ENCODE measurements around the gene FCER1G. TPM values are rescaled to one million over a fixed set of nuclear protein-coding genes. Genes with fewer than 3 reads are reported as not detected.

FCER1G gene
- total and polyA plus RNA-seq, 7 donors: 14.4 to 243 (median 77.7) TPM

DNA sequence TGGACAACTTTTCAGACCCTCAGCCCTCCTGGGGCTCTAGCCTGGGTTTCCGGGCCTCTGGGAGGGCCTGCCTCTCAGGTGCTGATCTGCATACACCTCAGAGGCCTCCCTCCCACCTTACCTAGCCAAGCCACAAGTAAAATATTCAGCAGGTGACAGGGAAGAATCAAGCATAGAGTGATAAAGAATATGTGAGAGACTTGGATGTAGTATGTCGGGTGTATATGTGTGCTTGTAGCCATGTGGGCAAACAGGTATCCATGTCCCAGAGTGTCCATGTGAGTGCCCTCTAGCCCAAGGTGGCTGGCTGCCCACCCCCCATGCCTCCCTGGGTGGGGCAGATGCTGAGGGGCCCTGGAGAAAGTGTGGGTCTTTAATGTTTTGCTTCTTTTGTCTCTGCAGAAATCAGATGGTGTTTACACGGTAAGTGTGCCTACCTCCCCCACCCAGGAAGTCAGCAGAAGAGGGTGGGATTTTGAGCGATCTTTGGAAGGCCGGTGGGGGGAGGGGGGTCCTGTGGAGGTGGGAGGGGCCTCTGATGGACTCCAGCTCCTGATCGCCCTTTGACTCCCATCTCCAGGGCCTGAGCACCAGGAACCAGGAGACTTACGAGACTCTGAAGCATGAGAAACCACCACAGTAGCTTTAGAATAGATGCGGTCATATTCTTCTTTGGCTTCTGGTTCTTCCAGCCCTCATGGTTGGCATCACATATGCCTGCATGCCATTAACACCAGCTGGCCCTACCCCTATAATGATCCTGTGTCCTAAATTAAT, 3.4 kb downstream of the FCER1G start:
- Histone ChIP-seq H3K27me3 (no peaks in the 10 kb centered on the region), H3K36me3 (peaks cover 7 to 18% (median 13%) of the 10 kb centered on the region in 4 donors), H3K4me1 (no peaks in the 10 kb centered on the region), H3K27ac (peak overlapping the region in 1 of 4 donors; percentile 49), H3K9me3 (no peaks in the 10 kb centered on the region), H3K4me3 (no peak overlapping the region)
- intact Hi-C loops (cut with DNase I): no loop called here
- TF ChIP-seq POLR2A (IDR thresholded peaks at IDR 0.05): no peak
- TF ChIP-seq, protein P1, sequence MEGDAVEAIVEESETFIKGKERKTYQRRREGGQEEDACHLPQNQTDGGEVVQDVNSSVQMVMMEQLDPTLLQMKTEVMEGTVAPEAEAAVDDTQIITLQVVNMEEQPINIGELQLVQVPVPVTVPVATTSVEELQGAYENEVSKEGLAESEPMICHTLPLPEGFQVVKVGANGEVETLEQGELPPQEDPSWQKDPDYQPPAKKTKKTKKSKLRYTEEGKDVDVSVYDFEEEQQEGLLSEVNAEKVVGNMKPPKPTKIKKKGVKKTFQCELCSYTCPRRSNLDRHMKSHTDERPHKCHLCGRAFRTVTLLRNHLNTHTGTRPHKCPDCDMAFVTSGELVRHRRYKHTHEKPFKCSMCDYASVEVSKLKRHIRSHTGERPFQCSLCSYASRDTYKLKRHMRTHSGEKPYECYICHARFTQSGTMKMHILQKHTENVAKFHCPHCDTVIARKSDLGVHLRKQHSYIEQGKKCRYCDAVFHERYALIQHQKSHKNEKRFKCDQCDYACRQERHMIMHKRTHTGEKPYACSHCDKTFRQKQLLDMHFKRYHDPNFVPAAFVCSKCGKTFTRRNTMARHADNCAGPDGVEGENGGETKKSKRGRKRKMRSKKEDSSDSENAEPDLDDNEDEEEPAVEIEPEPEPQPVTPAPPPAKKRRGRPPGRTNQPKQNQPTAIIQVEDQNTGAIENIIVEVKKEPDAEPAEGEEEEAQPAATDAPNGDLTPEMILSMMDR (IDR thresholded peaks at IDR 0.05): no peak
- no peak for TF ChIP-seq POLR2AphosphoS5 (IDR thresholded peaks at IDR 0.05)
- no peak for TF ChIP-seq EP300 (IDR thresholded peaks at IDR 0.05)
- peak; percentile 39 for DNase-seq
- 68 to 71% methylated on average over 8 of the region's 8 CpGs for WGBS, 2 donors

DNA sequence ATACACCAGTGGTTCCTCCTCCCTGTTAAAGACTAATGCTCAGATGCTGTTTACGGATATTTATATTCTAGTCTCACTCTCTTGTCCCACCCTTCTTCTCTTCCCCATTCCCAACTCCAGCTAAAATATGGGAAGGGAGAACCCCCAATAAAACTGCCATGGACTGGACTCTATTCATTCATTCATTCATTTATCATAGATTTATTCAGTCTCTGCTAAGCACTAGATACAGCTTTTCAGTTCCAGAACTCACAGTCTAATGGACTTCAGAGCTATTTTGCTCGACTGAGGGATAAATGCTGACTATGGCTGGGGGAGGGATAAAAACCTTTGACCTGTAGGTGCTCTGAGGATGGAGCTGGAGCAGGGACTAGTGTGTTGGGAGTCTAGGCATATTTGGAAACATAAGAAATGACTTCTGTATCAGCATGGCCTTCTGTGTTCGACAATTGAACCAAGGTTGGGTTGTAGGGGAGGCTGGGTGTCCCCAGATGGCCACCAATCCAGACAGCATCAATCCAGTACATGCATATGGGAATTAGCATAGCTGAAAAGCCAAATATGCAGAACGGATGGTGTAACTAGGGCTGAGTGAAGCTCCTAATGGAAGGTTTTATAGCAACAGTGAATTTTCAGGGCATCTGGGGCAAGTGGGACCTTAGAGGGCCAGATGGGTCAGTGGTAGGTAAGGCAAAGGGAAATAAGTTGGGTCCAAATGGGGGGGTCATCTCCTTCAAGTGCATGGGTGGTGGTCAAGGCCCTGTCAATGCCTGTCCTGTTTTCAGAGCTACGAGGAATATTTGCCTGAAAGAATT, 4.2 kb downstream of the FCER1G start:
- WGBS, 2 donors: 87 to 90% methylated on average over 5 of the region's 5 CpGs
- Histone ChIP-seq H3K9me3 (no peaks in the 10 kb centered on the region), H3K4me1 (no peaks in the 10 kb centered on the region), H3K4me3 (no peak overlapping the region), H3K27ac (no peak overlapping the region), H3K27me3 (no peaks in the 10 kb centered on the region), H3K36me3 (peaks cover 0 to 10% (median 5%) of the 10 kb centered on the region in 4 donors)
- intact Hi-C loops (cut with DNase I): no loop called here
- TF ChIP-seq POLR2A (IDR thresholded peaks at IDR 0.05) (no peak), EP300 (IDR thresholded peaks at IDR 0.05) (no peak), POLR2AphosphoS5 (IDR thresholded peaks at IDR 0.05) (no peak)
- TF ChIP-seq, protein P1 (IDR thresholded peaks at IDR 0.05): no peak
- DNase-seq: no peak

DNA sequence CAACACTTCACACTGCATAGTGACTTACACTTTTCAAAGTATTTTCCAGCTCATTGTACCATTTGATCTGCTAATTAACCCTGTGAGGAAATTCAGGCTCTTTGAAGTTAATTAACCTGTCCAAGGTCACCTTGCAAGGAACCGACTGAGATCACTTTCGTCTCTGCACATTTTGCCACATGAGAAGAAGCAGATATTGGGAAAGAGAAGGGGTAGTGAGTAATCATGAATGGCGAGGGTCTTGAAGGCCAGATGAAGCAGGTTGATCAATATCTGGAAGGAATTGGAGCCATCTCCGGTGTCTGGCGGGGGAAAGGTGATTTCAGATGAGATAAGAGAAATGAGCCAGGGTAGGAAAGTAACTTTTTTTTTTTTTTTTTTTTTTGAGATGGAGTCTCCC, 4.9 kb downstream of the FCER1G start:
- intact Hi-C loops (cut with DNase I): no loop called here
- no peak overlapping the region for H3K4me3 ChIP-seq
- peak; percentile 21 for DNase-seq
- H3K27ac ChIP-seq: no peak overlapping the region
- H3K4me1 ChIP-seq: peaks cover 0 to 1% (median under 1%) of the 10 kb centered on the region in 4 donors
- H3K27me3 ChIP-seq: no peaks in the 10 kb centered on the region
- WGBS, 2 donors: 86 to 89% methylated on average over 5 of the region's 5 CpGs
- TF ChIP-seq, protein P1 (IDR thresholded peaks at IDR 0.05): no peak
- TF ChIP-seq EP300 (IDR thresholded peaks at IDR 0.05) (no peak), POLR2AphosphoS5 (IDR thresholded peaks at IDR 0.05) (no peak), POLR2A (IDR thresholded peaks at IDR 0.05) (no peak)
- peaks cover 0 to 3% (median under 1%) of the 10 kb centered on the region in 4 donors for H3K36me3 ChIP-seq
- H3K9me3 ChIP-seq: no peaks in the 10 kb centered on the region

DNA sequence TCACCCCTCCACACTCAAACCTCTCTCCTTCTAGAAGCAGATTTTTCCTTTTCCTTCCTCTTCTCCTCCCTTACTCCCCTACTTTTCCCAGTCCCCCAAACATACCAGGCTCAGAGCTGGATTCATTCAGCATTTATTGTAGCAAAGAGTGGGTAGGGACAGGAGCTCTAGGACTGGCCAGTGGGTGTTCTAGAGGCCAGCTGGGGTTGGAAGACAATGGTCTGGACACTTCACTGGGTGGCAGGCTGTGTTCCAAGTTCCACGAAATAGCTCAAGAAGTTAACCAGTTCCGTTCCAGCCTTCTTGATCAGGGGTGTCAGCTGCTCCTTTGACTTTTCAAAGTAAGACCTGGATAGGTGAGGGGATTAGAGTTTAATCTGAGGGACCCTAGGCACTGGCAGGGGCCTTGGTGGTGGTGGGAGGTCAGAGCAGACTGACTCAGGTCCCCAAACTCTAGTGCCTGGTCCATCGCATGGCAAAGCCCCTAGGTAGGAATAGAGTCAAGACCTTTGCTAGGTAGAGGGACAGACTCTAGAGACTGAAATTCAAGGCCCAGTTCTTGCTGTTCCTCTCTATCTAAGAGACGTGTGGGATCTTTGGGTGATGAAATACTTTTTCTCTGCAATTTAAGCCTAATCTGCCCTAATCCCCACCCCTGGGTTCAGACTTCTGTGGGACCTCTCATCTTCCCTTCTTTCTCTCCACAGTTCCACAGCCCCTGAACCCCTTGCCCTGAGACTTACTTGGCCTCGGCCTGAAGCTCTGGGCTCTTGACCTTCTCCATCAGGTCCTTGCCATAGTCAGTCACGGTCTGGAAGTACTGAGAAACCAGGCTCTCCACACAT, 7.3 kb downstream of the FCER1G start:
- H3K27me3 ChIP-seq: no peaks in the 10 kb centered on the region
- H3K27ac ChIP-seq: no peak overlapping the region
- H3K4me3 ChIP-seq: no peak overlapping the region
- DNase-seq: peak; percentile 27
- TF ChIP-seq EP300 (IDR thresholded peaks at IDR 0.05) (no peak), POLR2AphosphoS5 (IDR thresholded peaks at IDR 0.05) (no peak), POLR2A (IDR thresholded peaks at IDR 0.05) (no peak)
- TF ChIP-seq, protein P1 (IDR thresholded peaks at IDR 0.05): no peak
- WGBS, 2 donors: 83% methylated on average over 6 of the region's 6 CpGs
- intact Hi-C loops (cut with DNase I): no loop called here
- no peaks in the 10 kb centered on the region for H3K36me3 ChIP-seq
- H3K4me1 ChIP-seq: peaks cover 0 to 22% (median 19%) of the 10 kb centered on the region in 4 donors
- H3K9me3 ChIP-seq: no peaks in the 10 kb centered on the region

Data from sigmoid colon (tissue), 7 donors.